Body of pancreas (tissue), 4 donors: ENCODE measurements around the gene ASIC2. TPM values are rescaled to one million over a fixed set of nuclear protein-coding genes. Genes with fewer than 3 reads are reported as not detected.

ENCODE experiments used
- ATAC-seq: fragments of 150-250 bp; one replicate; pipeline ENCODE4 v1.9.1; 2016
- DNase-seq, 4 donors: peaks; one replicate each; pipeline ENCODE4 v3.0.0-alpha.2; 2019
- H3K27ac ChIP-seq, 4 donors: fragments of 200-600 bp; sonication (generic); 1 replicate in 3 of 4; 2 replicates in 1 of 4; pipeline versions ENCODE4 v1.5.1 to v1.6.1; 2016 to 2019; ENCODE audit warnings: mild to moderate bottlenecking in 1 of 4, mixed read lengths in 1 of 4, moderate library complexity in 1 of 4
- H3K27me3 ChIP-seq, 2 donors: fragments of 200-600 bp; sonication (generic); one replicate each; pipeline ENCODE4 v1.6.0; 2016; ENCODE audit warnings: mild to moderate bottlenecking in 1 of 2
- H3K36me3 ChIP-seq, 2 donors: fragments of 200-600 bp; sonication (generic); replicated peaks in 1 of 2; 2 replicates each; pipeline ENCODE4 v1.5.1; 2016; ENCODE audit warnings: low read depth in 2 of 2; ENCODE audit not compliant: insufficient read depth in 1 of 2
- H3K4me1 ChIP-seq: fragments of 200-600 bp; sonication (generic); one replicate; pipeline ENCODE4 v1.6.0; 2016
- H3K4me3 ChIP-seq, 2 donors: fragments of 200-600 bp; sonication (generic); 1 replicate in 1 of 2; 2 replicates in 1 of 2; pipeline ENCODE4 v1.5.1; 2016 to 2019
- H3K9me3 ChIP-seq, 3 donors: fragments of 200-600 bp; sonication (generic); 1 replicate in 2 of 3; 2 replicates in 1 of 3; pipeline ENCODE4 v1.5.1; 2016
- CTCF ChIP-seq, 7 experiments: fragments of 450-650 bp in 4 of 7; fragments of 200-600 bp in 3 of 7; sonication (generic) in 3 of 7; IDR thresholded peaks; one replicate each; pipeline ENCODE4 v1.5.1; 2016 to 2019; ENCODE audit warnings: antibody characterized with exemption in 7 of 7
- POLR2A ChIP-seq, 3 donors: fragments of 450-650 bp; IDR thresholded peaks; one replicate each; pipeline ENCODE4 v1.6.1; 2016; ENCODE audit warnings: antibody characterized with exemption in 3 of 3, mild to moderate bottlenecking in 2 of 3
- WGBS, 2 donors: methylation state at CpG; one replicate each; pipeline ENCODE4 v1.1.5; 2017; 5-methylcytosine and 5-hydroxymethylcytosine counted together
- intact Hi-C: fragments of 100-400 bp; cut with DNase I; formaldehyde crosslinking; loops from one replicate; pipeline ENCODE4 v1.15.1; 2023
- total RNA-seq, 2 donors: library from RNA; depleted of rRNA; stranded (reverse); fragments of >200 nt; gene quantifications; one replicate each; pipeline ENCODE4 v1.1.0, GENCODE V29; 2016

The ASIC2 gene
- total RNA-seq, 2 donors from 2014 or later: not detected

- intact Hi-C loops: no loop called here
- Histone ChIP-seq H3K4me3 (no peak overlapping the region), H3K9me3 (no peaks in the 10 kb centered on the region), H3K36me3 (no peaks in the 10 kb centered on the region), H3K27me3 (no peaks in the 10 kb centered on the region), H3K4me1 (peaks cover 8% of the 10 kb centered on the region), H3K27ac (no peak overlapping the region)
- ATAC-seq (no peak), DNase-seq (peak; percentile 32 to 74 (median 58))
- WGBS, 2 donors: 11 to 15% methylated on average over 7 of the region's 7 CpGs
- TF ChIP-seq CTCF (IDR thresholded peaks at IDR 0.05) (no peak), POLR2A (IDR thresholded peaks at IDR 0.05) (no peak)
Observed at GRCh38 chr17:33014751-33015150, 278.3 kb downstream of the ASIC2 start.

- TF ChIP-seq CTCF (IDR thresholded peaks at IDR 0.05) (no peak), POLR2A (IDR thresholded peaks at IDR 0.05) (no peak)
- H3K4me1 ChIP-seq: peaks cover 8% of the 10 kb centered on the region
- no peak for ATAC-seq
- H3K27ac ChIP-seq: no peak overlapping the region
- no peaks in the 10 kb centered on the region for H3K9me3 ChIP-seq
- H3K4me3 ChIP-seq: no peak overlapping the region
- DNase-seq: no peak
- H3K36me3 ChIP-seq: no peaks in the 10 kb centered on the region
- 76 to 79% methylated on average over 18 of the region's 18 CpGs for WGBS, 2 donors
- no peaks in the 10 kb centered on the region for H3K27me3 ChIP-seq
- intact Hi-C loops: no loop called here
Observed at GRCh38 chr17:33013596-33014375, 279.3 kb downstream of the ASIC2 start.

- no peak for TF ChIP-seq CTCF (IDR thresholded peaks at IDR 0.05)
- TF ChIP-seq POLR2A (IDR thresholded peaks at IDR 0.05): no peak
- H3K4me3 ChIP-seq: no peak overlapping the region
- no peaks in the 10 kb centered on the region for H3K27me3 ChIP-seq
- ATAC-seq (no peak), DNase-seq (no peak)
- 75 to 87% methylated on average over 7 to 8 of the region's 8 CpGs for whole genome bisulfite sequencing, 2 donors
- H3K36me3 ChIP-seq: no peaks in the 10 kb centered on the region
- no peak overlapping the region for H3K27ac ChIP-seq
- intact Hi-C loops: no loop called here
- peaks cover 8% of the 10 kb centered on the region for H3K4me1 ChIP-seq
- no peaks in the 10 kb centered on the region for H3K9me3 ChIP-seq
Observed at GRCh38 chr17:33012522-33013033, 280.5 kb downstream of the ASIC2 start.

GRCh38 chr17:33009636-33010035 lies 283.5 kb downstream of the ASIC2 start:
- 70 to 86% methylated on average over 7 to 9 of the region's 9 CpGs for WGBS, 2 donors
- ATAC-seq (no peak), DNase-seq (no peak)
- H3K27me3 ChIP-seq: no peaks in the 10 kb centered on the region
- intact Hi-C loops: no loop called here
- H3K9me3 ChIP-seq: no peaks in the 10 kb centered on the region
- no peaks in the 10 kb centered on the region for H3K36me3 ChIP-seq
- H3K4me1 ChIP-seq: peaks cover 3% of the 10 kb centered on the region
- H3K27ac ChIP-seq: no peak overlapping the region
- no peak for TF ChIP-seq CTCF (IDR thresholded peaks at IDR 0.05)
- TF ChIP-seq POLR2A (IDR thresholded peaks at IDR 0.05): no peak
- no peak overlapping the region for H3K4me3 ChIP-seq

GRCh38 chr17:33007186-33007585 lies 285.9 kb downstream of the ASIC2 start:
- H3K27ac ChIP-seq: no peak overlapping the region
- H3K4me1 ChIP-seq: no peaks in the 10 kb centered on the region
- no peaks in the 10 kb centered on the region for H3K27me3 ChIP-seq
- ATAC-seq (no peak), DNase-seq (no peak)
- no peaks in the 10 kb centered on the region for H3K36me3 ChIP-seq
- no peaks in the 10 kb centered on the region for H3K9me3 ChIP-seq
- no peak overlapping the region for H3K4me3 ChIP-seq
- 79 to 84% methylated on average over 7 of the region's 7 CpGs for WGBS, 2 donors
- TF ChIP-seq CTCF (IDR thresholded peaks at IDR 0.05): no peak
- no peak for TF ChIP-seq POLR2A (IDR thresholded peaks at IDR 0.05)
- intact Hi-C loops: no loop called here
